Hepatocyte (in vitro differentiated cells): ENCODE results near the gene DDIT4. TPM values are rescaled to one million over a fixed set of nuclear protein-coding genes. Genes with fewer than 3 reads are reported as not detected.

Experiments
- DNase-seq: peaks from one replicate; pipeline ENCODE4 v3.0.0-alpha.2; 2016; ENCODE audit warnings: low spot score
- H2AFZ ChIP-seq: fragments of 200-600 bp; sonication (generic); 2 replicates; pipeline ENCODE4 v1.6.0; 2016; ENCODE audit warnings: antibody characterized with exemption, mild to moderate bottlenecking
- H3K27ac ChIP-seq: fragments of 200-600 bp; sonication (generic); 2 replicates; pipeline ENCODE4 v1.5.1; 2016; ENCODE audit warnings: mild to moderate bottlenecking
- H3K27me3 ChIP-seq: fragments of 200-600 bp; sonication (generic); 2 replicates; pipeline ENCODE4 v1.6.1; 2016
- H3K36me3 ChIP-seq: fragments of 200-600 bp; sonication (generic); replicated peaks from 2 replicates; pipeline ENCODE4 v1.5.1; 2016; ENCODE audit warnings: low read depth; ENCODE audit not compliant: insufficient read depth
- H3K4me1 ChIP-seq: fragments of 200-600 bp; sonication (generic); 2 replicates; pipeline ENCODE4 v1.5.1; 2016; ENCODE audit warnings: mild to moderate bottlenecking, moderate library complexity; ENCODE audit not compliant: insufficient read depth
- H3K4me2 ChIP-seq: fragments of 200-600 bp; sonication (generic); 2 replicates; pipeline ENCODE4 v1.6.0; 2016
- H3K4me3 ChIP-seq: fragments of 200-600 bp; sonication (generic); 2 replicates; pipeline ENCODE4 v1.5.1; 2016; ENCODE audit warnings: mild to moderate bottlenecking
- H3K79me2 ChIP-seq: fragments of 200-600 bp; sonication (generic); 2 replicates; pipeline ENCODE4 v1.6.0; 2017; ENCODE audit warnings: mild to moderate bottlenecking
- H3K9me2 ChIP-seq: fragments of 200-600 bp; sonication (generic); replicated peaks from 2 replicates; pipeline ENCODE4 v1.6.0; 2017; ENCODE audit warnings: mild to moderate bottlenecking; ENCODE audit not compliant: insufficient read depth
- H3K9me3 ChIP-seq: fragments of 200-600 bp; sonication (generic); 2 replicates; pipeline ENCODE4 v1.5.1; 2016; ENCODE audit warnings: low read depth, mild to moderate bottlenecking
- H4K20me1 ChIP-seq: fragments of 200-600 bp; sonication (generic); 2 replicates; pipeline ENCODE4 v1.6.0; 2016; ENCODE audit warnings: mild to moderate bottlenecking; ENCODE audit not compliant: insufficient read depth, poor library complexity, severe bottlenecking
- CTCF ChIP-seq: fragments of 200-600 bp; sonication (generic); IDR thresholded peaks from 2 replicates; pipeline ENCODE4 v1.5.1; 2016; ENCODE audit warnings: antibody characterized with exemption, mild to moderate bottlenecking; ENCODE audit not compliant: poor library complexity
- EZH2 ChIP-seq: fragments of 200-600 bp; sonication (generic); IDR thresholded peaks from 2 replicates; pipeline ENCODE4 v1.6.1; 2016; ENCODE audit warnings: antibody characterized with exemption, mild to moderate bottlenecking, borderline replicate concordance
- EZH2phosphoT487 ChIP-seq: fragments of 200-600 bp; sonication (generic); IDR thresholded peaks from one replicate; pipeline ENCODE4 v1.6.1; 2018; ENCODE audit warnings: antibody characterized with exemption, mild to moderate bottlenecking, low read depth, moderate library complexity; ENCODE audit not compliant: unreplicated experiment, severe bottlenecking
- WGBS: methylation state at CpG from one replicate; pipeline ENCODE4 v1.1.6; 2016; ENCODE audit warnings: low lambda C conversion rate; ENCODE audit errors: missing lambda C conversion rate; 5-methylcytosine and 5-hydroxymethylcytosine counted together
- polyA plus RNA-seq: library from polyadenylated mRNA; unstranded; fragments of >200 nt; fragmentation: Nextera tagmentation; extraction: Ambion mirVana; gene quantifications from 2 replicates; pipeline ENCODE4 v1.2.1, GENCODE V29; 2016
- total RNA-seq: library from RNA; depleted of rRNA; stranded (reverse); fragments of >200 nt; gene quantifications from 2 replicates; pipeline ENCODE4 v1.2.3, GENCODE V29; 2014

Gene DDIT4
- total and polyA plus RNA-seq, 2 experiments from 2014 or later, result 165 to 235 TPM

GRCh38 chr10:72315054-72315453 is 41.3 kb downstream of the DDIT4 start:
- no peaks in the 10 kb centered on the region for H3K36me3 ChIP-seq
- 71% methylated on average over 7 of the region's 7 CpGs for WGBS

GRCh38 chr10:72315611-72316385 is 42.1 kb downstream of the DDIT4 start:
- WGBS, result 78% methylated on average over 2 of the region's 2 CpGs
- peak overlapping the region; percentile 82 for H3K27ac ChIP-seq
- H4K20me1 ChIP-seq, result no peaks in the 10 kb centered on the region
- H3K36me3 ChIP-seq, result no peaks in the 10 kb centered on the region
- TF ChIP-seq EZH2phosphoT487 (no peak), EZH2 (no peak), CTCF (no peak)
- H3K4me3 ChIP-seq, result no peak overlapping the region
- DNase-seq, result peak; percentile 51
- no peak overlapping the region for H2AFZ ChIP-seq
- H3K27me3 ChIP-seq, result no peaks in the 10 kb centered on the region
- H3K9me2 ChIP-seq, result no peaks in the 10 kb centered on the region
- H3K79me2 ChIP-seq, result no peaks in the 10 kb centered on the region
- no peak overlapping the region for H3K4me2 ChIP-seq
- H3K4me1 ChIP-seq, result peaks cover 37% of the 10 kb centered on the region
- no peaks in the 10 kb centered on the region for H3K9me3 ChIP-seq

More at GRCh38 chr10:72315054-72315453, 41.3 kb downstream of the DDIT4 start:
- Histone ChIP-seq H3K4me2 (no peak overlapping the region), H3K4me1 (peaks cover 37% of the 10 kb centered on the region), H4K20me1 (no peaks in the 10 kb centered on the region), H2AFZ (peak overlapping the region; percentile 29), H3K4me3 (no peak overlapping the region), H3K9me3 (no peaks in the 10 kb centered on the region), H3K79me2 (no peaks in the 10 kb centered on the region), H3K27me3 (no peaks in the 10 kb centered on the region), H3K9me2 (no peaks in the 10 kb centered on the region), H3K27ac (peak overlapping the region; percentile 68)
- DNase-seq, result peak; percentile 3
- TF ChIP-seq EZH2phosphoT487 (no peak), EZH2 (no peak), CTCF (no peak)

- TF ChIP-seq CTCF (no peak), EZH2phosphoT487 (no peak), EZH2 (no peak)
- Histone ChIP-seq H3K4me2 (no peak overlapping the region), H3K27ac (peak overlapping the region; percentile 82), H3K79me2 (no peaks in the 10 kb centered on the region), H3K36me3 (no peaks in the 10 kb centered on the region), H3K4me3 (no peak overlapping the region), H3K9me2 (no peaks in the 10 kb centered on the region), H3K4me1 (peaks cover 42% of the 10 kb centered on the region), H4K20me1 (no peaks in the 10 kb centered on the region), H3K9me3 (no peaks in the 10 kb centered on the region), H2AFZ (no peak overlapping the region), H3K27me3 (no peaks in the 10 kb centered on the region)
- peak; percentile 3 for DNase-seq
- 96% methylated on average over 3 of the region's 3 CpGs for WGBS
Measured at GRCh38 chr10:72316386-72316700, 42.6 kb downstream of the DDIT4 start.
